Esophagus muscularis mucosa (tissue), 4 donors: ENCODE results near the gene CCDC194.

Experiments used
- EP300 ChIP-seq: sonication (generic); formaldehyde crosslinking; IDR thresholded peaks from one replicate; pipeline ENCODE4 v1.6.1; 2017; ENCODE audit warnings: antibody characterized with exemption
- POLR2A ChIP-seq: fragments of 450-650 bp; IDR thresholded peaks from one replicate; pipeline ENCODE4 v1.6.1; 2017; ENCODE audit warnings: antibody characterized with exemption, moderate library complexity, mild to moderate bottlenecking, low read depth
- POLR2AphosphoS5 ChIP-seq, 2 donors: sonication (generic); formaldehyde crosslinking; IDR thresholded peaks; one replicate each; pipeline ENCODE4 v1.6.1; 2017; ENCODE audit warnings: antibody characterized with exemption in 2 of 2
- TF ChIP-seq, protein P1 (sequence below), 3 experiments: fragments of 200-600 bp in 2 of 3; fragments of 450-650 bp in 1 of 3; sonication (generic) in 2 of 3; IDR thresholded peaks; one replicate each; pipeline ENCODE4 v1.5.1; 2017 to 2019; ENCODE audit warnings: antibody characterized with exemption in 3 of 3, mild to moderate bottlenecking in 2 of 3, moderate library complexity in 1 of 3

DNA sequence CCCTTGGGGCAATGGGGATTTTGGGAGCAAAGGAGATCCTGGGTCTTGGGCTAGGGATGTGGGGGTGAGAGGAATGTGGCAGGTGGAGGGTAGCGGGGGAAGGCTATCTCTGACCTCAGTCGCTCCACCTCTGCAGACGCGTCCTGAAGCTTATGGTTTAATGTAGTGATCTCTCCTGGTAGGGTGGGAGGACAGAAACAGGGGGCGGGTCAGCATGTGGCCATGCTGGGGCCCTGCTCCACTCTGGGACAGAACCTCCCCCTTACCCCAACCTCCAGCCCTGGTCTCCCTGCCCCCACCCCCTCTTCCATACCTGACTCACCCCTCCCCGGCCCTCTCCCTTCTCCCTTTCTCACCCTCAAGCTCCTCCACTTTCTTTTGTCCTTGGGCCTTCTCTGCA is 10.0 kb upstream of the CCDC194 start:
- TF ChIP-seq, protein P1, sequence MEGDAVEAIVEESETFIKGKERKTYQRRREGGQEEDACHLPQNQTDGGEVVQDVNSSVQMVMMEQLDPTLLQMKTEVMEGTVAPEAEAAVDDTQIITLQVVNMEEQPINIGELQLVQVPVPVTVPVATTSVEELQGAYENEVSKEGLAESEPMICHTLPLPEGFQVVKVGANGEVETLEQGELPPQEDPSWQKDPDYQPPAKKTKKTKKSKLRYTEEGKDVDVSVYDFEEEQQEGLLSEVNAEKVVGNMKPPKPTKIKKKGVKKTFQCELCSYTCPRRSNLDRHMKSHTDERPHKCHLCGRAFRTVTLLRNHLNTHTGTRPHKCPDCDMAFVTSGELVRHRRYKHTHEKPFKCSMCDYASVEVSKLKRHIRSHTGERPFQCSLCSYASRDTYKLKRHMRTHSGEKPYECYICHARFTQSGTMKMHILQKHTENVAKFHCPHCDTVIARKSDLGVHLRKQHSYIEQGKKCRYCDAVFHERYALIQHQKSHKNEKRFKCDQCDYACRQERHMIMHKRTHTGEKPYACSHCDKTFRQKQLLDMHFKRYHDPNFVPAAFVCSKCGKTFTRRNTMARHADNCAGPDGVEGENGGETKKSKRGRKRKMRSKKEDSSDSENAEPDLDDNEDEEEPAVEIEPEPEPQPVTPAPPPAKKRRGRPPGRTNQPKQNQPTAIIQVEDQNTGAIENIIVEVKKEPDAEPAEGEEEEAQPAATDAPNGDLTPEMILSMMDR (IDR thresholded peaks at IDR 0.05): no peak
- no peak for TF ChIP-seq POLR2AphosphoS5 (IDR thresholded peaks at IDR 0.05)
- no peak for TF ChIP-seq POLR2A
- TF ChIP-seq EP300: no peak
